HG03558 (cell line): ENCODE data around the gene MAP6.

Experiments
- ATAC-seq: cut with Tn5 transposase; IDR thresholded peaks from one replicate; pipeline ENCODE4 v1.9.1; 2021; ENCODE audit warnings: moderate number of reproducible peaks; ENCODE audit not compliant: unreplicated experiment; ENCODE audit errors: extremely low read depth

The MAP6 gene

GRCh38 chr11:75633409-75634066 lies 35.3 kb downstream of the MAP6 start:
- no peak for ATAC-seq

- no peak for ATAC-seq
These were observed 35.9 kb downstream of the MAP6 start for GRCh38 chr11:75632962-75633361.

DNA sequence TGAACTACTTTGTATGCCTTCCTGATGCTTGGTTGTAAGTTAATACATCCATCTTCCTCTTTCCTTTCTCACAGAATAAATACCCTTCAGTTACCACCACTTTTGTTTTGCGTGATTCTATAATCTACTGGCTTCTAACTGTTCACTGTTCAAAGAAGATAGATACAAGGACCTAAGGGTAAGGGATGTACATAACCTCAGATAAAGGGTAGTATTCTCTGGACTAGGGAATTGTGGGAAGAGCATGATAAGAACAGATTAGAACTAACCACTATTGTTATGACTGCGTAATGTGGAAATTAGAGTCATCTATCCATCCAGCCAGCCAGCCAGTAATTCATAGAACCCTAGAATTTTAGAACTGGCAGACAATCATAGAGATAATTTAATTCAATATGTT lies 36.4 kb downstream of the MAP6 start:
- no peak for ATAC-seq

DNA sequence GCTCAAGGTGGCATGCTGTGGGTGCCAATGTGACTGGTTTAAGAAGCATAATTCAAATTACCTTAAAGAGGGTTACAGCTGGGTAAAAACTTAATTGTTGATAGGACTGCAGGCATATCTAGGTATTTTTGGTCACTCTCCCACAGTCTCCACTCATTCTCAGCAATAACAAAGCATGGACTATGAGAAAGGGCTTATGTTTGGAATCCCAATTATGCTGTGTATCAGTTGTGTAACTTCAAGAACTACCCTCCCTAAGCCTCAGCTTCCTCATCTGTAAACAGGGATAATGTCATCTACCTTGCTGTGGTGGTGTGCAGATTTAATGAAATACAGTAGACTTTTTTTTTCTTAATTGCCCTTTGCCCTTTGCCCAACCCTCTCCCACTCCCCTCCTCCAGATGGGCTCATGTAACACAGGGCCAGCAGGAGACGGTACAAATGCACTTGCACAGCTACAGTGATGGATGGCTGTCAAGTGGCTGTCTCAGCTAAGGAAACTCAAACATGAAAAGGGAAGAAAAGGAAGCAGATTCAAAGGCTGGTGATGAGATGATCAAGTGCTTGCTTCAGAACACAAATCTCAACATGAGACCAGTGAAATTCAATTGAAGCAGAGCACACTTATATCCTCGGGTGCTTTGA lies 37.6 kb downstream of the MAP6 start:
- no peak for ATAC-seq

DNA sequence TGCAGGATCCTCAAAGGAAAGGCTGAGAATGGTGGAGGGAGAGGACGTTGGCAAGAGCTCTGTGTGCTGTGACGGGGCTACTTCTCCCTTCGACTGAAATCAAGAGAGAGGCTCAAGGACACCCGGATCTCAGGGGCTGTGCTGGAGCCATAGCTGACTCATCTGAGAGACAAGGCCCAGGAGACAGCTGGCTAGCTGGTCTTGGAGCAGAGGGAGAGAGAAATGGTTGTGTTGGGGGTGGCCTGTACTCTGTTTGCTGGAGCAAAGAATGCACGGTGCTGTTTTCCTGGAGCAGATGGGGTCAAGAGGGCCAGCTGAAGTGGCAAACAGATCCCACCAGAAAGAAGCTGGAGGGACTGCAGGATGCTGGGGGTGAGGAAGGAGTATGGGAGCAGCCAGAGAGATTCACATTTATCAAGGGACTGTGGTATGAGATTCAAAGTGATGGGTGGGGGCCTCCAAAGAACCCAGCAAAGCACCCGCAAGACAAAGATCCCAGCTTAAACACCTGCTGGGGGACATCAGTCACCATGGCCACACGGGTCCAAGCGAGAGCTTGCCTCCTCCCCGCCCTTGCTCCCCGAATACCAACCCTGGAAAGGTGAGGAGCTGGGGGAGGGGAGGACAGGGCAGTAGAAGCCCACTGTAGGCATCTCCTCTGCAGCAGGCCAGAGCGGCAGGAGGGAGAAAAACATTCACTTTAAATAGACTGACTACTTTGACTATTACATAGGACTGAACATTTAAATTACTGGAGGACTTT lies 40.8 kb downstream of the MAP6 start:
- no peak for ATAC-seq

DNA sequence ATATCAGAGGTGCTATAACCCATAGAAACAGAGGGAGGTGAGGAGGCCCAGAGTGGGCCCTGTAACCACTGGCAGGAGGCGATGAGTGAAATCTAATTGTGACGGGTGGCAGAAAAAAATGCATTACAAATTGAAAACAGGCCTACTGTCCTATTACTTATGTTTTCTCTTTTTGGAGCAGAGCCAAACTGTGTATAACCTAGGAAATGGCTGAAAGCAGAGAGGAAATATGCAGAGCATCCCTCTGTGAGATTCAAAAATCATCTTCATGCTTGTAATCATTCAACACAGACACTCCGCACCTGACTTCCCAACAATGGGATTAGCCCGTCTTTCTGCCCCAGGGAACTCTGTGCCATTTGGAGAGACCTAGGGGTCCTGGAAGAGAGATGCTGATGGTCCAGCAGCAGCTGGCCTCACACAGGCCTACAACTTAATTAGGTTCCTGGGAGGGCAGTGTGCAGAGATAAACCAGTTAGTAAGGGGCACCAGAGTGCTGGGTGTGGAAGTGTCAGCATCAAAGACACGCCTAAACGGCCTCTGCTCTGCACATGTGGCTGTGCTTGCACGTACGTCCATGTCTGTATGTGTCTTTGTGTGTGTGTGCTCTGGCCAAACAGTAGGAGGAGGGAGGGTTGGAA lies 41.8 kb downstream of the MAP6 start:
- ATAC-seq, result no peak

- ATAC-seq, result no peak
These were observed 42.6 kb downstream of the MAP6 start for GRCh38 chr11:75625991-75626888.

DNA sequence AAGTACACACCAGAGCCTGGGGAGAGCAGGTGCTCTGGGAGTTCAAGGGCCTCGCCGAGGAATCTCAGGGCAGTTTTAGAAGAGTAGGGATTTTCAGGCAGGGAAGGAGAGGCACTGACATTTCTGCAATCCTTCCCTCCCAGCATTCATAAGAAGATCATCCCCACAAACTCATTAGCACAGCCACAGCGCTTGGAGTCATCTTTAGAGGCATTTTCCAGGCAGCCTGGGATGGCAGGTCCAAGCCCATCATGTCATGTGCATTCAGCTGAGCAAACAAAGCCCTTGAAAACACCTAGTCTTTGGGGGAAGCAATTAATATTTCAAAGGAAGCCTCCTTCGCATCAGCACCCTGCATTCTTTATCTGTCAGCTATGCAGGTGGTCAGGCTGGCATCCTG lies 43.8 kb downstream of the MAP6 start:
- ATAC-seq, result no peak

GRCh38 chr11:75616281-75616680 lies 52.6 kb downstream of the MAP6 start:
- no peak for ATAC-seq

- no peak for ATAC-seq
These were observed 53.1 kb downstream of the MAP6 start for GRCh38 chr11:75615751-75616150.

DNA sequence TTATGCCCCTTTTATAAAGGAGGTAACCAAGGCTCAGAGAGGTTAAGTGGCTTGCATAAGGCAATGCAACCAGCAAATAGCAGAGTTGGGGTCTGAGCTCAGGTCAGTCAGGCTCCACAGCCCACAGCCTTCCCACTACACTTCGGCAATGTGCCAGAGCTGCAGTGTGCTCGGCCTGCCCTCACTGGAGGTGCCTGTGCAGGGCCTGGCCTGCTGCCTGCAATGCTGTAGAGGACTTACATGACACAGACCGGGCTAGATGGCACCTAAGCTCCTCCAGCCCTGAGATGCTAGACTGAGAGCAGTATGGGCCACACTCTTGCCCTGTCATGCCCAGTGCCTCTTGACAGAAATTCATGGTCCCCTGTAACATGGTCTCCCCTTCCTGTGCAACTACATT lies 57.0 kb downstream of the MAP6 start:
- ATAC-seq, result no peak

- ATAC-seq, result no peak
These were observed 62.7 kb downstream of the MAP6 start for GRCh38 chr11:75606099-75606498.

GRCh38 chr11:75603791-75604736 lies 64.8 kb downstream of the MAP6 start:
- no peak for ATAC-seq

GRCh38 chr11:75602951-75603350 lies 65.9 kb downstream of the MAP6 start:
- ATAC-seq, result no peak

DNA sequence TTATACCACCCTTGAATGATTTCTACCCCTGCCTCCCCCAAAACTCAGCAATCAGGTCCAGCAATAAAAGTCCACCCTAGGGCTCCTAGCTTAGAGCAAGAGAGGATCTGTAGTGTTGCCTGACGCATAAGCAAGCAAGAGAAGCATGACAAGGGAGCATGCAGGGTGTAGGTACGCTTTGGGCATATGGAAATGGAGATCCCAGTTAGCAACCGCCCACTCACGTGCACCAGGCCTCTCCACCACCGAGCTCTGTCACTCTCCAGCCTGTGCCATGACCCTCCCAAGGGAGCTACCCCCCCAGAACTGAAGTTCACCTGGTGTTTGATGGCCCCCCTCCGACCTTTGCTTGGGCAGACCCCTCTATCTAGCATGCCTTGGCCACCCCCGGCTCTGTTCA lies 67.3 kb downstream of the MAP6 start:
- no peak for ATAC-seq

DNA sequence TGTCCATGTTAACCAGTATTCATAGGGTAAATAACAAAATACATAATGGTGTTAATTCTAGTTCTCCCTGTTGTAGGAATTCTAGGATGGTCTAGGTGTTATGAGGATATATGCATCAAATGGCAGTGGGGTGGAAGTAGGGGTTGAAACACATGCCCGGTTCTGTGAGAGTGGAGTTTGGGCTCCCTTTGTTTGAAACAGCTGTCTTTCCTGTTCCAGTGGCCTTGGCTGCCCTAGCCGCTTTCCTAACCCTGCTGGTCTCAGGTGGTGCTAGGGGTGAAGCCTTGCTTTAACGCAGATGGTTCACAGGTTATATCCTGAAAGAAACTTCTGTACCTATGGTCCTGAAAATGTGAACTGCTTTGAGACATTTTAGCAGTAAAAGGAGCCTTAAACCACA lies 68.5 kb downstream of the MAP6 start:
- no peak for ATAC-seq

DNA sequence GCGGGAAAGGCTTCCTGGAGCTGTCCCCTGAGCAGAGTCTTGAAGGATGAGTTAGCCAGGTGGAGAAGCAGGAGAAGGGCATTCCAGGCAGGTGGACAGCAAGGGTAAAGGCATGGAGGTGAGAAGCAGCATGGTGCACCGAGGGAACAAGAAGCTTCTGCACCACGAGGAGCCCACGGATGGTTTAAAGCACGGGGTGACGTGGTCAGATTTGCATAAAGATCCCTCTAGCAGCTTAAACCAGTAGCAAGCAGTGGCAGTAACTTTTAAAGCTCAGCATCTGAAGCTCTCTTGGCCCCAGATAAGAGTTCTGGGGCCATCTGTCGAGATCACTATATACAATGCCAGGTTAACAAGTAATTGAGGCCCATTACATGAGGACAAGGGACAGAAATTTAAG lies 69.9 kb downstream of the MAP6 start:
- no peak for ATAC-seq

- ATAC-seq, result no peak
These were observed 70.6 kb downstream of the MAP6 start for GRCh38 chr11:75598264-75598663.

DNA sequence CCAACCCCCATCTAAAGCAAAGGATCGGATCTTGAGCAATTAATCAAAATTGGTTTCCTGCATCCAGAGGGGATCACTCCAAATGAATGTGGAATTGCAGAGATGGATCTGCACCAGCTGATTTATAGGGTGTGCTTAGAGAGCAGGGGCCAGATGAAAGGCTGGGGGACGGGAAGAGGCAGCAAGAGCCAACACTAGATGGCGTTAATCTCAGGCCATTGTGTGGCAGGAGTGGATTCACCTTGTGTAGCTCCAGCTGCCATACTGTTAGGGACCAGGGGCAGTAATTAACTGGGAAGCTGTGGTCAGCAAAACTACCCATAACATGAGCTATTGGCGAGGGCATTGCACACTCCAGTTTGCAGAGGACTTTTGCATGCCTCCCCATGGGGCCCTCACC lies 71.2 kb downstream of the MAP6 start:
- ATAC-seq, result no peak
